ENCODE data around the gene IL17C.

DNA sequence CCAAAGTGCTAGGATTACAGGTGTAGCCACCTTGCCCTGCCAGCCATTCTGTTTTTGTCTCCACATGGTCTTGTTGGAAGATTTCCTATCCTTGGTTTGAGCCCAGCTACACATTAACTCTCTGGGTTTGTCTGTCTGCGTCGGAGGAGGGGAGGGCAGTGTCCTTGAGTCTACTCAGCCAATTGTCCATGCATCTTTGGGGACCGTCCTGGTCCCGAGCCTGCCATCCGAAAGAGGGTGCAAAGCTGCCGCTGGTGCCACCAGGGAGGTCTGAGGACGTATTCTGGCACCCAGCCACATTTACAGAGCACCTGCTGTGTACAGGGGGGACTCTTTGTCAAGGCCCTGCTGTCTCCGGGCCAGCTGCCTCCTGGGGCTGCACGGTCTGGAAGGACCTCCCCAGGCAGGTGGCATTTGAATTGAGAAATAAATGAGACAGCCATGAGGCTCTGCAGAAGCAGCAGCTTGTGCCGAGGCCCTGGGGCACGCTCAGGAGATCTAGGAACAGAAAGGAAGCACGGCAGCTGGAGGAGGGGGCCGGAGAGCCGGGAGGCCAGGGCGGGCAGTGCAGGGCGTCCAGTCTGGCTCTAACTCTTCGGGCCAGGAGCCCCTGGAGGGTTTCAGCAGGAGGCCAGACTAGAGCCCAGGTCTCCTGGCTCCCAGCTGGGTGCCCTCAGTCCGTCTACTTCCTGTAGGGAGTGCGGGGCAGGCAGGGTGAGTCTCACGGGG, 11.0 kb downstream of the IL17C start:
- TF ChIP-seq, protein P1, sequence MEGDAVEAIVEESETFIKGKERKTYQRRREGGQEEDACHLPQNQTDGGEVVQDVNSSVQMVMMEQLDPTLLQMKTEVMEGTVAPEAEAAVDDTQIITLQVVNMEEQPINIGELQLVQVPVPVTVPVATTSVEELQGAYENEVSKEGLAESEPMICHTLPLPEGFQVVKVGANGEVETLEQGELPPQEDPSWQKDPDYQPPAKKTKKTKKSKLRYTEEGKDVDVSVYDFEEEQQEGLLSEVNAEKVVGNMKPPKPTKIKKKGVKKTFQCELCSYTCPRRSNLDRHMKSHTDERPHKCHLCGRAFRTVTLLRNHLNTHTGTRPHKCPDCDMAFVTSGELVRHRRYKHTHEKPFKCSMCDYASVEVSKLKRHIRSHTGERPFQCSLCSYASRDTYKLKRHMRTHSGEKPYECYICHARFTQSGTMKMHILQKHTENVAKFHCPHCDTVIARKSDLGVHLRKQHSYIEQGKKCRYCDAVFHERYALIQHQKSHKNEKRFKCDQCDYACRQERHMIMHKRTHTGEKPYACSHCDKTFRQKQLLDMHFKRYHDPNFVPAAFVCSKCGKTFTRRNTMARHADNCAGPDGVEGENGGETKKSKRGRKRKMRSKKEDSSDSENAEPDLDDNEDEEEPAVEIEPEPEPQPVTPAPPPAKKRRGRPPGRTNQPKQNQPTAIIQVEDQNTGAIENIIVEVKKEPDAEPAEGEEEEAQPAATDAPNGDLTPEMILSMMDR (conservative IDR thresholded peaks at IDR 0.05; ENCODE audit: low read length) = no peak
- TF ChIP-seq EZH2phosphoT487 (IDR thresholded peaks at IDR 0.05; ENCODE audit: borderline replicate concordance, low read depth, low read length) = no peak
